Central memory CD8-positive, alpha-beta T cell (primary cell): ENCODE data around the gene CD81.

Source experiments
- ATAC-seq: fragments of 150-1000 bp; cut with Tn5 transposase; replicated peaks from 2 replicates; pipeline ENCODE4 v1.10.0; 2022; ENCODE audit warnings: mild to moderate bottlenecking, moderate FRiP score, moderate number of reproducible peaks; ENCODE audit not compliant: poor library complexity, severe bottlenecking; ENCODE audit errors: extremely low read depth
- DNase-seq, 2 donors: peaks; one replicate each; pipeline ENCODE4 v3.0.0; 2021; ENCODE audit warnings: low spot score in 2 of 2
- H3K27ac Mint-ChIP-seq: one replicate; pipeline ENCODE4 v1.8.0; 2022; ENCODE audit warnings: low read depth, mild to moderate bottlenecking, moderate library complexity, mixed read lengths
- H3K27me3 Mint-ChIP-seq: one replicate; pipeline ENCODE4 v1.8.0; 2022; ENCODE audit warnings: mixed read lengths
- H3K36me3 Mint-ChIP-seq: one replicate; pipeline ENCODE4 v1.8.0; 2022; ENCODE audit warnings: mild to moderate bottlenecking, moderate library complexity, mixed read lengths; ENCODE audit not compliant: insufficient read depth
- H3K4me1 Mint-ChIP-seq: one replicate; pipeline ENCODE4 v1.8.0; 2022; ENCODE audit warnings: mixed read lengths
- H3K4me3 Mint-ChIP-seq: one replicate; pipeline ENCODE4 v1.8.0; 2022; ENCODE audit warnings: mild to moderate bottlenecking, moderate library complexity, mixed read lengths
- H3K9me3 Mint-ChIP-seq: one replicate; pipeline ENCODE4 v1.8.0; 2022; ENCODE audit warnings: mixed read lengths

Gene CD81

GRCh38 chr11:2420502-2421225 lies 43.6 kb downstream of the CD81 start:
- Mint-ChIP-seq H3K4me1 (no peaks in the 10 kb centered on the region), H3K27ac (no peak overlapping the region), H3K36me3 (no peaks in the 10 kb centered on the region), H3K9me3 (no peaks in the 10 kb centered on the region), H3K27me3 (no peaks in the 10 kb centered on the region), H3K4me3 (no peak overlapping the region)
- peak; percentile 92 for ATAC-seq
- peak; percentile 47 to 63 for DNase-seq

DNA sequence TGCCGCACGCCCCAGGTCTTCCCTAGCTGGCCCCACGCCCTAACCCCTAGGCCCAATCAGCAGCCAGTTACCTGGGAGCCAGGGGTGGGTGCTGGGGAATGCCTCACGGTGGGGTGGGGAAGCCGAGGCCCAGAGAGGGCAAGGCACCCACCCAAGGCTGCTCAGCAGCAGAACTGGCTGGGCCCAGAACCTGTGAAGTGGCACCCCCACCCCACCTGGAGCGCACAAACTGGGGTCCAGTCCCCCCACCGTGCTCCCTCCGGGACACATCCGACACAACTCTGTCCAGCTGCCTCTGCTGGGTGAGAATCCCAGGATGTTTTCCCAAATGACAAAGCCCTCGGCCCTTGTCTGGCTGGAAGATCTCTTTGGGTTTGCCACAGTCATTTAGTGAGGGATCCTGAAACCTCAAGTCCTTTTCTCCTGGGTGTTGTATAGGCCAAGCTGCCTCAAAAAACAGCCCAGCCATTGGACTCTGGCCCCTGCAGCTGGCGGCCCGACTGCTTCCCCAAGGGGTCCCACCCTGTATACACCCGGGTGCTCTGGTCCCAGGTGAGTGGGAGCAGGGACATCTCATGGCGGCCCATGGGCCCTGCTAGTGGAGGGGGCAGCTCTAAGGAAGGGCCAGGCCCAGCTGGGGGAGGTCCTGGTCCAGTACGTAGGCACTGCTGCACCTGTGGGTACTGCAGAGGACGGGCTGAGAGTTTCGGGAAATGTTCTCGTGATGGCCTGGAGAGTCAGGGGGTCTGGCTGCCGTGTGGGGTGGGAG lies 44.3 kb downstream of the CD81 start:
- ATAC-seq: no peak
- Mint-ChIP-seq H3K4me3 (no peak overlapping the region), H3K9me3 (no peaks in the 10 kb centered on the region), H3K27me3 (no peaks in the 10 kb centered on the region), H3K36me3 (no peaks in the 10 kb centered on the region), H3K27ac (no peak overlapping the region), H3K4me1 (no peaks in the 10 kb centered on the region)
- no peak for DNase-seq

DNA sequence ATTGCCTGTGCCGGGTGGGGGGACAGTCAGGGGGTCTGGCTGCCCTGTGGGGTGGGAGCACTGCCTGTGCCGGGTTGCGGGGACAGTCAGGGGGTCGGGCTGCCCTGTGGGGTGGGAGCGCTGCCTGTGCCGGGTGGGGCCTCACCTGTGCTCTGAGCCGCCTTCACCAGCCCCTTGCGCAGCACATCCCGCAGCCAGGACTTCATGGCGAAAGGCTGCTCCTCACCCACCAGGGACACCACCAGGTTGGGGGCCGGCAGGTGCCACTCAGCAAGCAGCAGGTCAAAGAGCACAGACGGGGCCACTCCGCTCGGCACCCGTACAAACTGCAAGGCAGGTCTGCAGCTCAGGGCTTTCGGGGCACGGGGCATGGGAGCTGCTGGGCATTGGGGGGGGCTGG lies 44.9 kb downstream of the CD81 start:
- Mint-ChIP-seq H3K9me3 (no peaks in the 10 kb centered on the region), H3K27ac (no peak overlapping the region), H3K4me3 (no peak overlapping the region), H3K27me3 (no peaks in the 10 kb centered on the region), H3K36me3 (no peaks in the 10 kb centered on the region), H3K4me1 (no peaks in the 10 kb centered on the region)
- no peak for ATAC-seq
- DNase-seq: no peak

GRCh38 chr11:2422461-2423156 lies 45.5 kb downstream of the CD81 start:
- Mint-ChIP-seq H3K27ac (no peak overlapping the region), H3K27me3 (no peaks in the 10 kb centered on the region), H3K4me3 (no peak overlapping the region), H3K4me1 (no peaks in the 10 kb centered on the region), H3K36me3 (no peaks in the 10 kb centered on the region), H3K9me3 (no peaks in the 10 kb centered on the region)
- DNase-seq (no peak), ATAC-seq (no peak)

GRCh38 chr11:2423157-2424025 lies 46.3 kb downstream of the CD81 start:
- Mint-ChIP-seq H3K27ac (no peak overlapping the region), H3K4me1 (no peaks in the 10 kb centered on the region), H3K36me3 (no peaks in the 10 kb centered on the region), H3K27me3 (no peaks in the 10 kb centered on the region), H3K4me3 (no peak overlapping the region), H3K9me3 (no peaks in the 10 kb centered on the region)
- no peak for ATAC-seq
- no peak for DNase-seq

- no peaks in the 10 kb centered on the region for H3K36me3 Mint-ChIP-seq
- H3K4me1 Mint-ChIP-seq: no peaks in the 10 kb centered on the region
- DNase-seq (no peak), ATAC-seq (no peak)
- no peaks in the 10 kb centered on the region for H3K9me3 Mint-ChIP-seq
- no peak overlapping the region for H3K4me3 Mint-ChIP-seq
- H3K27me3 Mint-ChIP-seq: no peaks in the 10 kb centered on the region
- H3K27ac Mint-ChIP-seq: no peak overlapping the region
Observed at GRCh38 chr11:2424811-2425495, 47.8 kb downstream of the CD81 start.

DNA sequence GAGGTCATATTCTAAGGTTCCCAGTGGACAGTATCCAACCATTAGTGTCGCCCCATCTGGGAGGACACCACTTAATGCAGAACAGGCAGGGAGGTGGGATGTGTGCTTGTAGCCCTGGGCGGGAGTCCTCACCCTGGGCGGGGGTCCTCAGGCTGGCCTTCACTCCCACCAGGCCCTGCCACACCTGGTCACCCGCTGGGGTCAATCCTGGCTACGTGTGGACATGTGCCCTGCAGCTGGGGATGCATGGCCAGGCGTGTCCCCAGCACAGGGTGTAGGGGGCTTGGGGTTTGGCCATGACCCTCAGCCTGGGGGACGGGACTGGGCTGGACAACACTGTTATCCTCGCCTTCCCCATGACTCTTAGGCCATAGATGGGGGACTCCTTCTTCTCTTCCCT lies 48.4 kb downstream of the CD81 start:
- Mint-ChIP-seq H3K27ac (no peak overlapping the region), H3K36me3 (no peaks in the 10 kb centered on the region), H3K27me3 (no peaks in the 10 kb centered on the region), H3K4me1 (no peaks in the 10 kb centered on the region), H3K9me3 (no peaks in the 10 kb centered on the region), H3K4me3 (no peak overlapping the region)
- ATAC-seq: no peak
- no peak for DNase-seq

DNA sequence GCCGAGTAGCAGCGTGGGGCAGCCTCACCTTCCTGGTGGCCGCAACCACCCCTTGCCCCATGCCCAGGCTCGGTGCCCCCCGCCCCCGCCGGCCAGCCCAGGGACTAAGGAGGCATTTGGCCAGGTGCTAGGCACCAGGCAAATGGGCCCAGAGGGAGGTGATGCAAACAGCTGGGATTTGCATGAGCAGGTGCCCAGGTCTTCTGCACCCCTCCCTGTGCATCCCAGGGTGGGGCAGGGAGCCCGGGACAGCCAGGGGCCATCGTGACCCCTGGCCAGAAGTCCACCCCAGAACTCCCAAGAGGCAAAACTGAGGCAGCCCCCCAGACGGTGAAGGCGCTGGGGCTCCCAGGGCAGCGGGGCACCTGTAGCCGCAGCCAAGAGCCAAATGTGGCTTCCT lies 49.1 kb downstream of the CD81 start:
- Mint-ChIP-seq H3K36me3 (no peaks in the 10 kb centered on the region), H3K4me1 (no peaks in the 10 kb centered on the region), H3K9me3 (no peaks in the 10 kb centered on the region), H3K4me3 (no peak overlapping the region), H3K27me3 (no peaks in the 10 kb centered on the region), H3K27ac (no peak overlapping the region)
- DNase-seq (no peak), ATAC-seq (no peak)

DNA sequence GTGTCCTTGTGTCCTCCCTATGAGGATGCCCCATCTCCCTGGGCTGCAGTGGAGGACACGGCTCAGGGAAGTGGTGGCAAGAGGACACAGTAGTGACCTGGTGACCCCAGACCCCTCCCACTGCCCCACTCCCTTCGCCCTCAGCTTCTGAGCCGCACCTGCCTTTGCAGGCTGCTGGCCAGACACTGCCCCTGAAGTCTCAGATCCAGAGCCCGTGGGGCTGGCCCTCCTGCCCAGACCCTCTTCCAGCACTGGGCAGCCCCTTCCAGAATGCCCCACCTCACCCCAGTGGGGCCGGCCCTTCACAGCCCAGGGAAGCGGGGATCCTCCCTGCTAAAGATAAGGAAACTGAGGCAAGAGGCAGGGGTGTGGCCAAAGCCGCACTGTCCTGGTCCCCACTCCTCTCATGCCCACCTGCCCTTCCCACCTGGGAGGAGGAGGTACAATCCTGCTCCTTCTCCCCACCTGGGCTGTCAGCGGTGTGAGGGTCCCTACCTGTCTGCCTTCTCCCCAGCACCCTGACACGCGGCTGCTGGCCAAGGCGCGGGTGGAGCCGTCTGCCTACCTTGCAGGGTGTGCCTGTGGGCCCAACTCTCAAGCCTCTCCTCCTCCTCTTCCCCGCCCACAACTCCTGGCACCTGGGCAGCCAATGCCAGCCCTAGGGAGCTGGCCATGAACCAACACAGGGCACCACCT lies 49.9 kb downstream of the CD81 start:
- Mint-ChIP-seq H3K4me1 (no peaks in the 10 kb centered on the region), H3K27me3 (no peaks in the 10 kb centered on the region), H3K27ac (no peak overlapping the region), H3K36me3 (peaks cover 3% of the 10 kb centered on the region), H3K9me3 (no peaks in the 10 kb centered on the region), H3K4me3 (no peak overlapping the region)
- DNase-seq (no peak), ATAC-seq (no peak)

- Mint-ChIP-seq H3K9me3 (no peaks in the 10 kb centered on the region), H3K36me3 (peaks cover 3% of the 10 kb centered on the region), H3K4me3 (no peak overlapping the region), H3K27ac (no peak overlapping the region), H3K4me1 (no peaks in the 10 kb centered on the region), H3K27me3 (no peaks in the 10 kb centered on the region)
- ATAC-seq: no peak
- DNase-seq: no peak
Observed at GRCh38 chr11:2427721-2428321, 50.7 kb downstream of the CD81 start.

DNA sequence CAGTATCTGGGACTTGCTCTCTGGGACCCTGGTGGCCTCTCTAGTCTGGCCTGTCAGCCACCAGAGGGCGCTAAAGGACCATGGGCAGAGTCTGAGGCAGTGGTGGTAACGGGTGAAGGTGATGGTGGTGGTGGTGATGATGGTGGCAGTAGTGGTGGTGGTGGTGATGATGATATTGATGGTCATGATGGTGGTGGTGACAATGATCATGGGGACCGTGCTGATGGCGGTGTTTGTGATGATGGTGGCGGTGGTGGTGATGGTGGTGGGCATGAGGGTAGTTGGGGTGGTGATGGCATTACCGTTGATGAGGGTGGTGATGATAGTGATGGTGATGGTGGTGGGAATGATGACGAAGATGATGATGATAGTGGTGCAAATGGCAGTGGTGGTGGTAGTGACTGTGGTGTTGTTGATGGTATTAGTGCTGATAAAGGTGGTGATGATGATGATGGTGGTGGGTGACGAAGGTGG lies 51.2 kb downstream of the CD81 start:
- no peak overlapping the region for H3K4me3 Mint-ChIP-seq
- H3K9me3 Mint-ChIP-seq: no peaks in the 10 kb centered on the region
- H3K4me1 Mint-ChIP-seq: no peaks in the 10 kb centered on the region
- no peaks in the 10 kb centered on the region for H3K27me3 Mint-ChIP-seq
- H3K36me3 Mint-ChIP-seq: peaks cover 3% of the 10 kb centered on the region
- DNase-seq (peak; percentile 77 to 90), ATAC-seq (peak; percentile 80)
- no peak overlapping the region for H3K27ac Mint-ChIP-seq
